ENCODE data around the gene DGKH. TPM values are rescaled to one million over a fixed set of nuclear protein-coding genes. Genes with fewer than 3 reads are reported as not detected.
"Not testable (repeated sequence)": the region's sequence is repeated elsewhere in the genome, so short reads cannot be mapped to it uniquely, and the experiment has no call there.

Gene DGKH
- polyA plus RNA-seq, 1 donor from 2014 or later: 0.03 TPM

DNA sequence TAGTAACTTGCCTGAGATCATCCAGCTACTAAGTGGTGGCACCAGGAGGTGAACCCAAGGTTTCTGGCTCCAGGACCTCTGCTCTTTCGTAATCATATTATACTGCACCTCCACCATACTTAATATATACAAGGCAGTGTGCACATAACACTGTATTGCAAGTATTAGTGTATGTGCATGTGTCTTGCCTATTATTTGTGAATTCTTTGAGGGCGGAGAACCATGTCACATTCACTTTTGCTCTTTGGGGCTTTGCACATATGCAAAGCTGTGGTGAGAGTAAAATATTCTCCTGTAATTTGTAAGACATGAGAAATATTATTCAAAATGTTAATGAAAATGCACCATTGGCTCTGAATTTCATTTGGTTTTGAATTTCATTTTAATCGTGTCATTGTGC, 78.6 kb downstream of the DGKH start:
- no peaks in the 10 kb centered on the region for H3K4me1 Mint-ChIP-seq
- no peaks in the 10 kb centered on the region for H3K9me3 Mint-ChIP-seq
- H3K27me3 Mint-ChIP-seq: no peaks in the 10 kb centered on the region
- H3K4me3 Mint-ChIP-seq: no peak overlapping the region
- H3K36me3 Mint-ChIP-seq: peaks cover 2% of the 10 kb centered on the region
- no peak overlapping the region for H3K27ac Mint-ChIP-seq

DNA sequence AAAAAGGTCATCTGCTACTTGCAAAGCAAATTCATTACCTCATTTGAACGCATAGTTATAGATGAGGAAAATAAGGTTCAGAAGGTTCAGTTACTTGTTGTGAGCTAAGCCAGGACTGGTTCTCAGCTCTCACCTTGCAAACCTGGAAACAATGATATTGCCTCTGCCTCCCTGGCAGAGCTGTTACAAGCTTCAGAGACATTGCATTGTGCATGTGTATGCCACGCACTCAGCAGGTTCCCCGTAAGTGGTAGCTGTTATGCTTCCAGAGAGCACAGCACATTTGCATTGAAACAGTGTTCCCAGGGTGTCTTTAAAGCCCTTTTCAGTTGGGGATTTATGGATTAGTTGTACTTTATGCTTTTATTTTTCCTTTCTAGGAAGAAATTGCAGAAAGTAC, 80.6 kb downstream of the DGKH start:
- Mint-ChIP-seq H3K27ac (no peak overlapping the region), H3K27me3 (no peaks in the 10 kb centered on the region), H3K4me1 (no peaks in the 10 kb centered on the region), H3K4me3 (no peak overlapping the region), H3K36me3 (peaks cover 2% of the 10 kb centered on the region), H3K9me3 (no peaks in the 10 kb centered on the region)

DNA sequence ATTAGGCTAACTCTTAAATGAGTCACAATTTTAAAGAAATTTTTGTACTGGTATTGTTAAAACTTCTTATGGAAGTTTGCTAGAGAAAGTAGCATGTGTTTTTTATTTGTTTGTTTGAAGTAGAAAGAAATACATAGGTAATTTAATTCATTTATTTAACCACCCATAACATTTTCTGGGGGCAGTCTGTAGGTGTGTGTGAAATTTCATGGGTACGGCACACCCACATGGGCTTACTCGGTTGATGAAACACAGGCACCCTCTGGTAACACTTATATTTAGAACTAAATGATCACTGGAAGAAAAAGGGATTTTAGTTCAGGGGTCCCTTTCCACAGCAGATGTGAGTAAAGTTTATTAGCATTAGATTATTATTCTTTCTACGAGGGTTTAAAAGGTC, 88.1 kb downstream of the DGKH start:
- Mint-ChIP-seq H3K4me1 (no peaks in the 10 kb centered on the region), H3K27ac (no peak overlapping the region), H3K9me3 (no peaks in the 10 kb centered on the region), H3K27me3 (no peaks in the 10 kb centered on the region), H3K36me3 (no peaks in the 10 kb centered on the region), H3K4me3 (no peak overlapping the region)

DNA sequence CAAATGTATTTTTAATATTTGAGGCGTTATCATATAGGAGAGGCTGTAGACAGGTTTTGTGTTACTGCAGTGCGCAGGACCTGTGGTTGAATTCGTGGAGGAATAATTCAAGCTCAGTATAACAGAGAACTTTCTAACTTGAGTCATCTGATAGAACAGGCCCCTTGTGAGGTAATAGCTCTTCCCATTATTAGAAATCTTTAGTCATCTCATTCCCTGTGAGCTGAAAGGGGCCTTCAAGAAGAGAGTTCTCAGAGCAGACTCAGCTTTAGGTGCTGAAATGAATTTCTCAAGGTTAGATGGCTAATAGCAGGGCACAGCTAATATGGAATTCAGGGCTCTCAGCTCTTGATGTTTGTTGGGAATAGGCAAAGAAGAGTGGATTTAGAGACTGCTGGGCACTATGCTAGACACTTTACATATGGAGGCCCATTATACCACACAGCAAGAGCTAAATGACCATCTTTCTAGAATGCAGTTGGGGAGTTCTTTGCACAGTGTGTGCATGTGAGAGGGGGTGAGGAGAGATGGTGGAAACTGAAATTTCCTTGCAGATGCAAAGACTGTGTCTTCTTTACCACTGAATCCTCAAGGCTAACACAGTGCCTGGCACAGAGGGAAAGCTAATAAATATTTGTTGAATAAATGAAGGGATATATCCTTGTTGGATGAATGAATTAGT, 89.5 kb downstream of the DGKH start:
- no peaks in the 10 kb centered on the region for H3K36me3 Mint-ChIP-seq
- peak overlapping the region in 1 of 3 donors; percentile 16 for H3K27ac Mint-ChIP-seq
- H3K4me1 Mint-ChIP-seq: no peaks in the 10 kb centered on the region

DNA sequence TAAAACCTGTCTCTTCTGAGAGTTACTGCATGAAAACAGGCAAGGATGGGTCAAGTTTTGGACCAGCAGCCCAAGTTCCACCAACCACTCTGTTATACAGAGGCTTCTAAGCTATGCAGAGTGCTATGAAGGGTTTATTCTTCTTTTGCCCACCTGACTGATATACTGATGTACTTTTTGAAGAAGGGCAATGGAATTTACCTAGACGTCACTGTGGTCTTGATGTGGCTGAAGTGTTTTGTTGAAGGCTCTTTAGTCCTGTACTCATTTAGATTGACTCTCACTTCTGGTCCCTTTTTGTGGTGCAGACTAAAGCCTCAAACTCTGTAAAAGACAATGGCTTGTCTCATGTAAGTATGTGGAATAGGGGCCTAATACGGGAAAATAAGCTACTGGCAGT, 92.0 kb downstream of the DGKH start:
- Mint-ChIP-seq H3K27ac (no peak overlapping the region), H3K4me3 (no peak overlapping the region), H3K9me3 (no peaks in the 10 kb centered on the region), H3K36me3 (no peaks in the 10 kb centered on the region), H3K27me3 (no peaks in the 10 kb centered on the region), H3K4me1 (no peaks in the 10 kb centered on the region)

More for the DNA sequence above, 89.5 kb downstream of the DGKH start:
- no peak overlapping the region for H3K4me3 Mint-ChIP-seq
- no peaks in the 10 kb centered on the region for H3K27me3 Mint-ChIP-seq
- no peaks in the 10 kb centered on the region for H3K9me3 Mint-ChIP-seq

DNA sequence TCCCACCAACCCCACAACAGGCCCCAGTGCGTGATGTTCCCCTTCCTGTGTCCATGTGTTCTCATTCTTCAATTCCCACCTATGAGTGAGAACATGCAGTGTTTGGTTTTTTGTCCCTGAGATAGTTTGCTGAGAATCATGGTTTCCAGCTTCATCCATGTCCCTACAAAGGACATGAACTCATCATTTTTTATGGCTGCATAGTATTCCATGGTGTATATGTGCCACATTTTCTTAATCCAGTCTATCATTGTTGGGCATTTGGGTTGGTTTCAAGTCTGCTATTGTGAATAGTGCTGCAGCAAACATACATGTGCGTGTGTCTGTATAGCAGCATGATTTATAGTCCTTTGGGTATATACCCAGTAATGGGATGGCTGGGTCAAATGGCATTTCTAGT, 92.6 kb downstream of the DGKH start:
- H3K27me3 Mint-ChIP-seq, H3K27ac Mint-ChIP-seq, H3K36me3 Mint-ChIP-seq, H3K4me3 Mint-ChIP-seq, H3K4me1 Mint-ChIP-seq, H3K9me3 Mint-ChIP-seq: not testable (repeated sequence)

DNA sequence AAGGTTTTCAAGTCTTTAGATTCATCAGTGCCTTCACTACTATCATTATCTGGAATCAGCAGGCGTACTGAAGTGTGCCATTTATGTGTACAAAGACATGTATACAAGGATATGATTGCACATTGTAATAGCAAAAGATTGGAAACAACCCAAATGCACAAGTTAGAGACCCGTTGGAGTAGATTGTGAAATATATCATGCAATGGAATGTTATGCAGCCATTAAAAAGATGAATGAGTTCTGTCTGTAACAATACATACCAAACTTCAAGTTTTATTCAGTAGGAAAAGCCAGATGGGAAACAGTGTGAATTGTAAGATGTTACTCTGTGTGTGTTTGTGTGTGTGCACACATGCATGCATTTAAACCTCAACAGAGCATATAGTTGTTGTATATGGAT, 97.9 kb downstream of the DGKH start:
- Mint-ChIP-seq H3K36me3 (peaks cover 2% of the 10 kb centered on the region), H3K4me1 (peaks cover 0 to 3% (median 0%) of the 10 kb centered on the region in 3 donors), H3K27ac (no peak overlapping the region)

DNA sequence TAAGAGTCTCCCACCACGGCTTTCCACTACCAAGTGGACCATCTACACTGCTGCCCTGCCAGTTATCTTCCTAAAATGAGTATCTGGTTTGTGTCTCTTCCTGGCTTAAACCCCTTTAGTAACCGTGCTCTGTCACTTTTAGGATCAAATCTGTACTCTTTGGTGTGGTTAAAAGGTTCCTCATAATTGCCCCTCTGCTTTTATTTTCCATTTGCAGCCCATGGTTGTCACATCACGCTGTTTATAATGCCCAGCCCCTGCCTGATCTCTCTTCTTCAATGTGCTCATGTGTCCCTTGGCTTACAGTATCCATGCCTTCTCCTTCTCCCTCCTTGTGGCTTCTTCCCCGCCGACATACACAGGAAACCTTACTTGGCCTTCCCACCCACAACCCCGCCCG, 100.1 kb downstream of the DGKH start:
- Mint-ChIP-seq H3K27me3 (no peaks in the 10 kb centered on the region), H3K4me3 (no peak overlapping the region), H3K4me1 (peaks cover 0 to 3% (median 0%) of the 10 kb centered on the region in 3 donors), H3K36me3 (peaks cover 2% of the 10 kb centered on the region), H3K27ac (no peak overlapping the region), H3K9me3 (peaks cover 0 to 5% (median 4%) of the 10 kb centered on the region in 3 donors)

More for the DNA sequence above, 97.9 kb downstream of the DGKH start:
- no peaks in the 10 kb centered on the region for H3K27me3 Mint-ChIP-seq
- H3K9me3 Mint-ChIP-seq: peaks cover 0 to 5% (median 4%) of the 10 kb centered on the region in 3 donors
- H3K4me3 Mint-ChIP-seq: no peak overlapping the region

DNA sequence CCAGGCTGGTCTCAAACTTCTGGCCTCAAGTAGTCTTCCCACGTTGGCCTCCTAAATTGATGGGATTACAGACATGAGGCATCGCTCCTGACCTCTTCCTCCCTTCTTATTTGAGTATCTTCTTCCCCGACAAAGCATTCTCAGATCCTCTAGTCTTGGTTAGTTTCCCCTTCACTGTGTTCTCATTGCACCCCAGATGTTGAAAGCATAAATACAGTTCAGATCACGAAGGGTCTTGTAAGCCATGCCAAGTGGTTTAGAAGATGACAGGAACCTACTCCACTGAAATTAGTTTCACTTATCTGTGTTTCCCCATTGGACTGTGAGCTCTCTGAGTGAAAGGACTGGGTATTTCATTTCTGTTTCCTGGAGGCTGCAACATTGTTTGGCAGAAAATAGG, 100.7 kb downstream of the DGKH start:
- H3K4me1 Mint-ChIP-seq: peaks cover 0 to 3% (median 0%) of the 10 kb centered on the region in 3 donors
- peaks cover 0 to 5% (median 4%) of the 10 kb centered on the region in 3 donors for H3K9me3 Mint-ChIP-seq
- no peaks in the 10 kb centered on the region for H3K27me3 Mint-ChIP-seq
- H3K4me3 Mint-ChIP-seq: peak overlapping the region in 1 of 4 donors; percentile 3
- no peak overlapping the region for H3K27ac Mint-ChIP-seq
- peaks cover 2% of the 10 kb centered on the region for H3K36me3 Mint-ChIP-seq

DNA sequence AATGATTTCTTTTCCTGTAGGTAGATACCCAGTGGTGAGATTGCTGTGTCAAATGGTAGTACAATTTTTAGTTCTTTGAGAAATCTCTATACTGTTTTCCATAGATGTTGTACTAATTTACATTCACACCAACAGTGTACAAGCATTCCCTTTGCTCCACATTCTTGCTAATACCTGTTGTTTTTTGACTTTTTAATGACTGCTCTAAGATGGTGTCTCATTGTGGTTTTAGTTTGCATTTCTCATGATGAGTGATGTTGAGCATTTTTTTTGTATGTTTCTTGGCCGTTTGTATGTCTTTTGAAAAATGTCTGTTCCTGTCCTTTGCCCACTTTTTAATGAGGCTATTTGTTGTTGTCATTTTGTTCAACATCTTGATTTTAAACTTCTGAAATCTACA, 103.3 kb downstream of the DGKH start:
- Mint-ChIP-seq H3K4me3 (no peak overlapping the region), H3K27ac (no peak overlapping the region), H3K4me1 (peaks cover 0 to 3% (median 0%) of the 10 kb centered on the region in 3 donors), H3K9me3 (peaks cover 0 to 2% (median 0%) of the 10 kb centered on the region in 3 donors), H3K27me3 (no peaks in the 10 kb centered on the region), H3K36me3 (peaks cover 2% of the 10 kb centered on the region)

DNA sequence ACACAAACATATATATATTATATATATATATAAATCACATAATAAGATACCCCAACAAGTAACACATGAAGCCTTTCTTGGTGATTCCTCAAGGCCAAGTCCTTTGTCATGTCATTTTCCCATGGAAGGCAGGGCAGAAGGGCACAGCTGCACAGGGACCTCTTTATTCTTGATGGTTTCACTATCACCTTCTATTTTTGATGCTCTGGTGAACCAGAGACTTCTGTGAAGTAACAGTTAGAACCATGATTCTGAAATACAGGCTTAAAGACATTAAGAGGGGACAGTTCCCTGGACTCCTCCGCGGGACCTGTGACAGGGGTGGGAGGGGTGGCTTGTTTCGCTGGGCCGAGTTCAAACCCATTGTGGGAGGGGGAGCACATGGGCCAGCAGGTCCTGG, 104.0 kb downstream of the DGKH start:
- H3K27ac Mint-ChIP-seq: no peak overlapping the region
- H3K36me3 Mint-ChIP-seq: peaks cover 2% of the 10 kb centered on the region
- H3K4me3 Mint-ChIP-seq: no peak overlapping the region
- no peaks in the 10 kb centered on the region for H3K27me3 Mint-ChIP-seq
- H3K4me1 Mint-ChIP-seq: peaks cover 0 to 3% (median 0%) of the 10 kb centered on the region in 3 donors
- H3K9me3 Mint-ChIP-seq: peaks cover 0 to 2% (median 0%) of the 10 kb centered on the region in 3 donors

DNA sequence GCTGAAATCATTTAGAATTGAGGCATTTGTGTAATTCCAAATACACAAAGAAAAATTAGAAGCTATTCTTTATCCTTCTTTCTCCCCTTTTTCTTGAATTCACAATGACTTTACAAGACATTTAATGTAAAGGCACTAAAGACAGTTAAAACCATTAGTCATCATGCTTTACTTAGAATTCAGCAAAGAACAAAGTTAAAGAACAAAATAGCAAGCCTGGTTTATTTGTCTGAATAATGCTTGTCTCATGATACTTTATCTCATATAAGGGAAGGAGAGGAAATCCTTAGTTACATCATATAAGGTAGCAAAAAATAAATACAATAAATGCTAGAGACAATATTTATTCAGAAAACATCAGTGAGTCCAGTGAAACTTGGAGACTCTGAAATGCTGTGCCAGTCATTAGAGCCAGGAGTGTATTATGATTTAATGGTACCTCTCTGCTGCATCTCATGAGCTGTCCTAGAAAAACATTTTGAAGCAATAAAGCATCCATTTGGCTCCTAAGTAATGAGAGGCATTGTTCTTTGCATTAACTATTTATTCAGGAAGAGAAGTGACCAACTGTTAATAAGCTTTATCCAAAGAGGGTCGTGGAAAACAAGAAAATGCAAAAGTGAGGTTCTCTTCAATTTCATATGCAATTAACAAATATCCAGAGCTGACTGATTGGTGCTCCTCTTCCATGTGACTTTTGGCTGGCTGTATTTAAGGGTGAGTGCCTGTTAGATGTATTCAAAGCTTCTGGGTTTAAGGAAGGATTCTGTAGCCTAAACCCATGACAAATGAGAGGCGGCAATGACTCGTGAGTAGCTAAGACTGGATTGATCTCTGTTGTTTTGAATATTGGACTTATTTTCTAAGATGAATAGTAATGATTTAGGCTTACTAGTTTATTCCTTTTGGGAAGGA, 105.0 kb downstream of the DGKH start:
- H3K4me3 Mint-ChIP-seq: no peak overlapping the region
- peaks cover 2% of the 10 kb centered on the region for H3K36me3 Mint-ChIP-seq
- peaks cover 0 to 2% (median 0%) of the 10 kb centered on the region in 3 donors for H3K9me3 Mint-ChIP-seq
- no peaks in the 10 kb centered on the region for H3K27me3 Mint-ChIP-seq
- peaks cover 0 to 3% (median 0%) of the 10 kb centered on the region in 3 donors for H3K4me1 Mint-ChIP-seq
- H3K27ac Mint-ChIP-seq: no peak overlapping the region

DNA sequence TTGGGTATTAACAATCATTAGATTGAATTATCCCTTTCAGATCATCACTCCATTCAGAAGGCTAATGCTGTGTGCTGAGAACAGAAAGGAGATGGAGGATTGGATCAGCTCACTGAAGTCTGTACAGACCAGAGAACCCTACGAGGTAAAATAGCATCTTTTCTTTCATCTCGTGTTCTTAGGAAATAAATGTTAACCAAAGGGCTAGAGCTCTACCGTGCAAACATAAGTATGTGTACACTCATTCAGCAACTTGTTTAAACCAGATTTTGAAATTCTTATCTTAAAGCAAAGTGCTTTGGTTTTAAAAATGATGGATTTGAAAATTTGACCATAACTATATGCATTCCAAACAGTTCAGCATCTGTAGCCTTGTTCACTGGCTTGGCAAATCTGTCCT, 106.8 kb downstream of the DGKH start:
- no peak overlapping the region for H3K4me3 Mint-ChIP-seq
- H3K4me1 Mint-ChIP-seq: no peaks in the 10 kb centered on the region
- no peaks in the 10 kb centered on the region for H3K36me3 Mint-ChIP-seq
- no peaks in the 10 kb centered on the region for H3K27me3 Mint-ChIP-seq
- peaks cover 0 to 2% (median 0%) of the 10 kb centered on the region in 3 donors for H3K9me3 Mint-ChIP-seq
- H3K27ac Mint-ChIP-seq: no peak overlapping the region

DNA sequence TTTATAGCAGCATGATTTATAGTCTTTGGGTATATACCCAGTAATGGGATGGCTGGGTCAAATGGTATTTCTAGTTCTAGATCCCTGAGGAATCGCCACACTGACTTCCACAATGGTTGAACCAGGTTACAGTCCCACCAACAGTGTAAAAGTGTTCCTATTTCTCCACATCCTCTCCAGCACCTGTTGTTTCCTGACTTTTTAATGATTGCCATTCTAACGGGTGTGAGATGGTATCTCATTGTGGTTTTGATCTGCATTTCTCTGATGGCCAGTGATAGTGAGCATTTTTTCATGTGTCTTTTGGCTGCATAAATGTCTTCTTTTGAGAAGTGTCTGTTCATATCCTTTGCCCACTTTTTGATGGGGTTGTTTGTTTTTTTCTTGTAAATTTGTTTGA, 114.9 kb downstream of the DGKH start:
- H3K36me3 Mint-ChIP-seq, H3K27ac Mint-ChIP-seq, H3K27me3 Mint-ChIP-seq, H3K4me3 Mint-ChIP-seq, H3K4me1 Mint-ChIP-seq, H3K9me3 Mint-ChIP-seq: not testable (repeated sequence)

DNA sequence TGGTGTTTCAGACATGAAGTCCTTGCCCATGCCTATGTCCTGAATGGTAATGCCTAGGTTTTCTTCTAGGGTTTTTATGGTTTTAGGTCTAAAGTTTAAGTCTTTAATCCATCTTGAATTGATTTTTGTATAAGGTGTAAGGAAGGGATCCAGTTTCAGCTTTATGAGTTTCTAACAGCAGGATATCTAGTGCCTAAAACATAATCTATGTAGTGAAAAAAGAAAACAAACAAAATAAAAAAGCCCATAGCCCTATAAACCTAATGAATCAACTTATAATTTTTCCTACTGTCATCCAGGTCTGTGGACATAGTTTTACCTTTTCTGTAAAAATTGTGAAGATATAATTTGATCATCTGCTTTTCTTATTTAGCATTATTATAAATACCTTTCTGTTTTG, 115.5 kb downstream of the DGKH start:
- not testable (repeated sequence) for H3K4me1 Mint-ChIP-seq, H3K4me3 Mint-ChIP-seq, H3K9me3 Mint-ChIP-seq, H3K36me3 Mint-ChIP-seq, H3K27ac Mint-ChIP-seq, H3K27me3 Mint-ChIP-seq
